Measurements from ENCODE around the gene PXT1. TPM values are rescaled to one million over a fixed set of nuclear protein-coding genes. Genes with fewer than 3 reads are reported as not detected.

Gene PXT1
- total RNA-seq, 2 experiments from 2014 or later, result 0.22 to 0.36 TPM

DNA sequence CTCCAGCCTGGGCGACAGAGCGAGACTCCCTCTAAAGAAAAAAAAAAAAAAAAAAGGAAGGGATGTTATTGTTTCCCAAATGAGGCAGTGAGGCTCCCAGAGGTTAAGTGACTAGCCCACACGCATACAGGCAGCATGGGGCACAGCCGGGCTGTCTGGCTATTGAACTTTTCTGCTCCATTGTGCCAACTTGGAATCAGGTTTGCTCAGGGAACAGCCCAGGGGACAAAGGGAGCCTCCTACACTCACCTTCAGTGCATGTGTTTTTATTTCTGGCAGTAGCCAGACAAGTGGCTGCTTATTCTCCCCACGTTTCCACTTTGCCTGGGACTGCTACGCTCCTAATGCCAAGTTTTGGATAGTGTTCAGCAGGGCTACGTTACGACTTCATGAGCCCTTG, 65.9 kb downstream of the PXT1 start:
- ATAC-seq, result no peak
- POLR2A ChIA-PET, result no interaction called here
- no peaks in the 10 kb centered on the region for H3K9me3 Mint-ChIP-seq
- no peak overlapping the region for H3K4me3 Mint-ChIP-seq
- H3K27ac Mint-ChIP-seq, result no peak overlapping the region
- intact Hi-C loops (cut with micrococcal nuclease), result no loop called here
- no peaks in the 10 kb centered on the region for H3K36me3 Mint-ChIP-seq (ENCODE audit: low read depth)
- no peaks in the 10 kb centered on the region for H3K4me1 Mint-ChIP-seq (ENCODE audit: low read depth)
- TF ChIP-seq, protein P1, sequence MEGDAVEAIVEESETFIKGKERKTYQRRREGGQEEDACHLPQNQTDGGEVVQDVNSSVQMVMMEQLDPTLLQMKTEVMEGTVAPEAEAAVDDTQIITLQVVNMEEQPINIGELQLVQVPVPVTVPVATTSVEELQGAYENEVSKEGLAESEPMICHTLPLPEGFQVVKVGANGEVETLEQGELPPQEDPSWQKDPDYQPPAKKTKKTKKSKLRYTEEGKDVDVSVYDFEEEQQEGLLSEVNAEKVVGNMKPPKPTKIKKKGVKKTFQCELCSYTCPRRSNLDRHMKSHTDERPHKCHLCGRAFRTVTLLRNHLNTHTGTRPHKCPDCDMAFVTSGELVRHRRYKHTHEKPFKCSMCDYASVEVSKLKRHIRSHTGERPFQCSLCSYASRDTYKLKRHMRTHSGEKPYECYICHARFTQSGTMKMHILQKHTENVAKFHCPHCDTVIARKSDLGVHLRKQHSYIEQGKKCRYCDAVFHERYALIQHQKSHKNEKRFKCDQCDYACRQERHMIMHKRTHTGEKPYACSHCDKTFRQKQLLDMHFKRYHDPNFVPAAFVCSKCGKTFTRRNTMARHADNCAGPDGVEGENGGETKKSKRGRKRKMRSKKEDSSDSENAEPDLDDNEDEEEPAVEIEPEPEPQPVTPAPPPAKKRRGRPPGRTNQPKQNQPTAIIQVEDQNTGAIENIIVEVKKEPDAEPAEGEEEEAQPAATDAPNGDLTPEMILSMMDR (IDR thresholded peaks at IDR 0.05), result no peak
- no peaks in the 10 kb centered on the region for H3K27me3 Mint-ChIP-seq
- DNase-seq, result no peak
- CTCF ChIA-PET, result no interaction called here

DNA sequence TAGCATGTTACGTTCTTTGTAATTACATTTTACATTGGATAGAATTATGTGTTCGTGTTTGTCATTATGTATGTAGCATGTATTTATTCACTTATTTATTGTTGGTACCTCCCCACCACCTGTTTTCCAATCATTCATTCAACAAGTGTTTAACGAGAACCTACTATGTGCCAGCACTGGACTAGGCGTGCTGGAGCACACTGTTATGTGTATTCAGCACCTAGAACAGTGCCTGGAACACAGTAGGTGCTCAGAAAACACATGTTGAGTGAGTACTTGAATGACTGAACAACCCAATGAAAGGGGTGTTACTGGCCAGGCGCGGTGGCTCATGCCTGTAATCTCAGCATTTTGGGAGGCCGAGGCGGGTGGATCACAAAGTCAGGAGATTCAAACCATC, 66.5 kb downstream of the PXT1 start:
- Mint-ChIP-seq H3K4me1 (ENCODE audit: low read depth) (no peaks in the 10 kb centered on the region), H3K9me3 (no peaks in the 10 kb centered on the region), H3K27me3 (no peaks in the 10 kb centered on the region), H3K4me3 (no peak overlapping the region), H3K27ac (no peak overlapping the region), H3K36me3 (ENCODE audit: low read depth) (no peaks in the 10 kb centered on the region)
- POLR2A ChIA-PET, result no interaction called here
- CTCF ChIA-PET, result interaction anchor here (1.2 kb wide), 1 partner anchor 35 kb away, joined by 3 read pairs; no protein-coding TSS in a partner anchor
- DNase-seq (no peak), ATAC-seq (no peak)
- TF ChIP-seq, protein P1 (IDR thresholded peaks at IDR 0.05), result no peak
- intact Hi-C loops (cut with micrococcal nuclease), result no loop called here

DNA sequence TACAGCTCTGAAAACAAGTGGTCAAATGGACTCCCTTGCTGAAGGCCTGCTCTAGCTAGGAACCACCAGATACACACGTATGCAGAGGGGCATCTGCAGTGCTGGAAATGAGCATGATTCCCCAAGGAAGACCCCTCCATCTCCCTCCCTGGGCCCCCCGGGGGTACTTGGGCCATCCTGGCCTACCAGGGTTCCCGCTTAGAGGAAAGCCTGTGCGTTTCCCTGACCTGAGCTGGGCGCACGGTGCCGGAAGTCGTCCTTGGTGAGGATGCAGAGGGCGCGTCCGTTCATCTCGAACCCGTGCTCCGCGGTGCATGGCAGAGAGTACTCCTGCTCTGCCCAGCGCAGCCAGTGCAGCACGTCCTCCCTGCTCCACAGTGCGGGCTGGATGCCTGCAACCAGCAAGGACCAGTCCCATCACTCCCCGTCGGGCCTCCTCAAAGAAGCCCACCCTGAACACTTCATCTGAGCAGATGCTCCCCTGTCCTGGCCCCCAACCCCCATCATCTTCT, 67.0 kb downstream of the PXT1 start:
- TF ChIP-seq, protein P1 (IDR thresholded peaks at IDR 0.05), result no peak
- no peaks in the 10 kb centered on the region for H3K9me3 Mint-ChIP-seq
- no peaks in the 10 kb centered on the region for H3K36me3 Mint-ChIP-seq (ENCODE audit: low read depth)
- intact Hi-C loops (cut with micrococcal nuclease), result no loop called here
- DNase-seq, result no peak
- ATAC-seq, result no peak
- H3K4me3 Mint-ChIP-seq, result no peak overlapping the region
- CTCF ChIA-PET, result interaction anchor here (1.2 kb wide), 1 partner anchor 35 kb away, joined by 3 read pairs; no protein-coding TSS in a partner anchor
- H3K4me1 Mint-ChIP-seq (ENCODE audit: low read depth), result no peaks in the 10 kb centered on the region
- POLR2A ChIA-PET, result no interaction called here
- H3K27me3 Mint-ChIP-seq, result no peaks in the 10 kb centered on the region
- H3K27ac Mint-ChIP-seq, result no peak overlapping the region

DNA sequence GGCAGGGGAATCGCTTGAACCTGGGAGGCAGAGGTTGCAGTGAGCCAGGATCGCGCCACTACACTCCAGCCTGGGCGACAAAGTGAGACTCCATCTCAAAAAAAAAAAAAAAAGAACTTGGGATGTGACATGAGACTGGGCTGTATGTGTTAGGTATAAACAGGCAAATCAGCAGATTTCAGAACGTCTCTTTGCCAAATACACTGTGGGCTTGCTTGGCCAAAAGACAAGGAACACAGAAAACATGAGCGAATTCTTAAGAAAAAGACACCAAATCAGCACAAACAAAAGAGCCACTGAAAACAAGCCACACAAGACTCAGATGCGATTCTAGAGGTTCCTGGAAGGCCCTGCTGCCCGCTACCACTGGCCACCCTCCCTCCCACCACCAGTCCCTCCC, 67.7 kb downstream of the PXT1 start:
- H3K27me3 Mint-ChIP-seq, result no peaks in the 10 kb centered on the region
- H3K36me3 Mint-ChIP-seq (ENCODE audit: low read depth), result no peaks in the 10 kb centered on the region
- no peaks in the 10 kb centered on the region for H3K4me1 Mint-ChIP-seq (ENCODE audit: low read depth)
- TF ChIP-seq, protein P1 (IDR thresholded peaks at IDR 0.05), result no peak
- DNase-seq (no peak), ATAC-seq (no peak)
- CTCF ChIA-PET, result interaction anchor here (1.2 to 1.8 kb wide), 3 partner anchors 34 to 73 kb away, joined by 3 to 7 read pairs (median 5); no protein-coding TSS in a partner anchor
- intact Hi-C loops (cut with micrococcal nuclease), result no loop called here
- H3K9me3 Mint-ChIP-seq, result no peaks in the 10 kb centered on the region
- POLR2A ChIA-PET, result no interaction called here
- H3K4me3 Mint-ChIP-seq, result no peak overlapping the region
- no peak overlapping the region for H3K27ac Mint-ChIP-seq

DNA sequence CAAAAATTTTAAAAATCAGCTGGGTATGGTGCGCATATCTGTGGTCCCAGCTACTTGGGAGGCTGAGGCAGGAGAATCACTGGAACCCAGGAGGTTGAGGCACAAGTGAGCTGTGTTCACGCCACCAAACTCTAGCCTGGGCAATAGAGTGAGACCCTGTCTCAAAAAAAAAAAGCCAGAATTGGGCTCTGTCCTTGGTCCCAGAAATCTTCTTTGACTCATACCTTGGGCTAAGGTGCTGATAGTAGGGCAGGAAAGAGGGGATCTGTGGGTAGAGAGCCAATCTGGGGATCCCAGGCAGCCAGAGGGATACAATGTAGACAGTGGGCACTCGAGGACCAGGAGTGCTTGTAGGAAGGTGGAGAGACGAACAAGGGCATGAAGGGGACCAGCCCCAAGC, 68.5 kb downstream of the PXT1 start:
- no peak for ATAC-seq
- ChIA-PET POLR2A (no interaction called here), CTCF (interaction anchor here (1.6 to 1.8 kb wide), 2 partner anchors 33 to 72 kb away, joined by 5 to 7 read pairs; no protein-coding TSS in a partner anchor)

More for the DNA sequence above, 68.5 kb downstream of the PXT1 start:
- Mint-ChIP-seq H3K27ac (no peak overlapping the region), H3K36me3 (ENCODE audit: low read depth) (no peaks in the 10 kb centered on the region), H3K4me1 (ENCODE audit: low read depth) (no peaks in the 10 kb centered on the region), H3K9me3 (no peaks in the 10 kb centered on the region), H3K27me3 (no peaks in the 10 kb centered on the region), H3K4me3 (no peak overlapping the region)
- TF ChIP-seq, protein P1 (IDR thresholded peaks at IDR 0.05), result no peak
- intact Hi-C loops (cut with micrococcal nuclease), result no loop called here
- DNase-seq, result no peak
